Activated B cell treated with CpG ODN at 0.5 μM for 24 hours (primary cell): ENCODE measurements around the gene SMAD6. TPM values are rescaled to one million over a fixed set of nuclear protein-coding genes. Genes with fewer than 3 reads are reported as not detected.
"Not testable (repeated sequence)": the region's sequence is repeated elsewhere in the genome, so short reads cannot be mapped to it uniquely, and the experiment has no call there.

Experiments
- ATAC-seq: fragments of 200-7000 bp; cut with Tn5 transposase; one replicate; pipeline ENCODE4 v1.10.0; 2021; ENCODE audit warnings: low read depth, mild to moderate bottlenecking, moderate library complexity
- CTCF ChIA-PET: fragments of 350-600 bp; sonication (Branson Sonifier 250); formaldehyde crosslinking; loops from one replicate; lab custom pipeline; 2021; ENCODE audit warnings: antibody characterized with exemption; lab: Charles Lee
- POLR2A ChIA-PET: fragments of 350-600 bp; sonication (Branson Sonifier 250); formaldehyde crosslinking; loops from one replicate; lab custom pipeline; 2021; ENCODE audit warnings: antibody characterized with exemption; lab: Charles Lee
- DNase-seq: peaks from one replicate; pipeline ENCODE4 v3.0.0; 2022
- H3K27ac Mint-ChIP-seq: one replicate; pipeline ENCODE4 v1.8.0; 2020; ENCODE audit warnings: mixed read lengths
- H3K27me3 Mint-ChIP-seq: one replicate; pipeline ENCODE4 v1.8.0; 2021; ENCODE audit warnings: mixed read lengths
- H3K36me3 Mint-ChIP-seq: one replicate; pipeline ENCODE4 v1.8.0; 2021; ENCODE audit warnings: low read depth, mixed read lengths
- H3K4me1 Mint-ChIP-seq: one replicate; pipeline ENCODE4 v1.8.0; 2021; ENCODE audit warnings: mixed read lengths
- H3K4me3 Mint-ChIP-seq: one replicate; pipeline ENCODE4 v1.8.0; 2020; ENCODE audit warnings: mild to moderate bottlenecking, mixed read lengths
- H3K9me3 Mint-ChIP-seq: one replicate; pipeline ENCODE4 v1.8.0; 2020; ENCODE audit warnings: mixed read lengths
- intact Hi-C: fragments of 100-400 bp; cut with micrococcal nuclease; formaldehyde crosslinking; loops from one replicate; pipeline ENCODE4 v1.15.1; 2024
- total RNA-seq: library from RNA; stranded (reverse); gene quantifications from 2 replicates; pipeline ENCODE4 v1.2.3, GENCODE V29; 2022
- TF ChIP-seq, protein P1 (sequence below): fragments of 200-600 bp; IDR thresholded peaks from one replicate; pipeline ENCODE4 v1.8.0; 2022; ENCODE audit warnings: antibody characterized with exemption, mild to moderate bottlenecking

Gene SMAD6
- total RNA-seq, 1 donor from 2014 or later: 0.04 TPM

DNA sequence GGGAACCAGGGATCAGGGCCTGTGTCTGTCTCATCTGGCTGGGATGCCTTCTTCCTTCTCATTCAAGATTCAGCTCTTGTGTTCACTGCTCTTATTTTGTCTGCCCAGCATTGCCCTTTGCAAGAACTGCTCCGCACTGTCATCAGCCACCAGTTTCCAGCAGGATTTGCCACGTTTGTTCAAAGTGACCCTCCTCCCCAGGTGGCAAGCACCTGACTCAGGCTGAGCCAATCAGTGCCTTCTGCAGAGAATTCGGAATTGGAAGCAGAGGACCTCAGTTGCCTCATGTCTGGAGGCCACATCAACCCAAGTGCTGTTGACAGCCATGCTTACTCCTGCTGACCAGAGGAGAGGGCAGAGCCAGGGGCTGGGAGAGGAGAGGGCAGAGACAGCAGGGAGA, 124.5 kb downstream of the SMAD6 start:
- Mint-ChIP-seq H3K27ac (no peak overlapping the region), H3K4me1 (peaks cover 3% of the 10 kb centered on the region), H3K9me3 (no peaks in the 10 kb centered on the region), H3K4me3 (no peak overlapping the region), H3K36me3 (no peaks in the 10 kb centered on the region), H3K27me3 (no peaks in the 10 kb centered on the region)
- TF ChIP-seq, protein P1, sequence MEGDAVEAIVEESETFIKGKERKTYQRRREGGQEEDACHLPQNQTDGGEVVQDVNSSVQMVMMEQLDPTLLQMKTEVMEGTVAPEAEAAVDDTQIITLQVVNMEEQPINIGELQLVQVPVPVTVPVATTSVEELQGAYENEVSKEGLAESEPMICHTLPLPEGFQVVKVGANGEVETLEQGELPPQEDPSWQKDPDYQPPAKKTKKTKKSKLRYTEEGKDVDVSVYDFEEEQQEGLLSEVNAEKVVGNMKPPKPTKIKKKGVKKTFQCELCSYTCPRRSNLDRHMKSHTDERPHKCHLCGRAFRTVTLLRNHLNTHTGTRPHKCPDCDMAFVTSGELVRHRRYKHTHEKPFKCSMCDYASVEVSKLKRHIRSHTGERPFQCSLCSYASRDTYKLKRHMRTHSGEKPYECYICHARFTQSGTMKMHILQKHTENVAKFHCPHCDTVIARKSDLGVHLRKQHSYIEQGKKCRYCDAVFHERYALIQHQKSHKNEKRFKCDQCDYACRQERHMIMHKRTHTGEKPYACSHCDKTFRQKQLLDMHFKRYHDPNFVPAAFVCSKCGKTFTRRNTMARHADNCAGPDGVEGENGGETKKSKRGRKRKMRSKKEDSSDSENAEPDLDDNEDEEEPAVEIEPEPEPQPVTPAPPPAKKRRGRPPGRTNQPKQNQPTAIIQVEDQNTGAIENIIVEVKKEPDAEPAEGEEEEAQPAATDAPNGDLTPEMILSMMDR: no peak
- intact Hi-C loops: no loop called here
- DNase-seq (no peak), ATAC-seq (no peak)
- CTCF ChIA-PET: no interaction called here
- POLR2A ChIA-PET: no interaction called here

DNA sequence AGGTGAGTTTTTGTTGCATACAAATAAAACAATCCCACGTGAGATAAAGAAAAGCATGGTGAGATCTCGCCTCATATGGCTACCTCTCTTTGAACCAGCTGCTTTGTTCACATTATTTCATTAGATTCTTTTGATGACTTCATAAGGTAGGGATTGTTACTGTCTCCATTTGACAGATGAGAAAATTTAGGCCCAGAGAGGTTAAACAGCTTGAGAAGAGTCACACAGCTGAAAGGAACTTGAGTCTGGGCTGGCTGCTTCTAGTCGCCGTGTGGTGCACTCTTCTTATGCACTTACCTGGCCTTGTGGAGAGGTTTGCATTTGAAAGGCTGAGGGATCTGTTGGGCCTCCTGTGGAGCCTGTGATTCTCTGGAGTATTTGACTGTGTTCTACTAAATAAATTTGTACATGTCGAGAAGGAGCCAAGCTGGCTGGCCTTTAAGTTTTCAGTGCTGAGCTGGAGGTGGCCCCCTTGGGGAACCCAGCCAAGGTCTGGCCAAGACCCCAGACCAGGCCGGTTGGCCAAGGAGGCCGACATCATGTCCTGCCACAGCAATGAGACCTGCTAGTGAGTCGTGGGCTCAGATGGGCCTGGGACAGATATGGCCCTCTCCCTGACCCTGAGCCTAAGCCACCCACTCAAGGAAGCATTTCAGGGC, 125.1 kb downstream of the SMAD6 start:
- no peak for ATAC-seq
- CTCF ChIA-PET: no interaction called here

DNA sequence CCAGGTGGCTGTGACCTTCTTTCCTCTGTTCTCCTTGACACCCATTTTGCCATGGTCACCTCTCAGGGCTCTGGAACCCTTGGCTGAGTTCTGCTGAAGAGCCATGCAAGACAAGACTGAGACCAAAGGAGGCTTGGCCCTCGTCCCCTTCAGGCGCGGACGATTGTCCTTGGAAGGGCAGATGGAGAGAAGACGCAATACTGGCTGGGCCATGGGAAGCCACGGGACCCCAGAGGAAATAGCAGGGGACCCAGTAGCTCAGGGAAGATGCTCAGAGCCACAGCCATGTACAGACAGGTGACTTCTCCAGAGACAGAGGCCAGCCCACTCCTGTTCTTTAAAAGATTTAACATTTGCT, 125.6 kb downstream of the SMAD6 start:
- ChIA-PET POLR2A (no interaction called here), CTCF (no interaction called here)
- H3K27me3 Mint-ChIP-seq: no peaks in the 10 kb centered on the region
- H3K27ac Mint-ChIP-seq: no peak overlapping the region
- no peak for ATAC-seq
- DNase-seq: no peak
- H3K9me3 Mint-ChIP-seq: no peaks in the 10 kb centered on the region
- H3K36me3 Mint-ChIP-seq: no peaks in the 10 kb centered on the region
- peaks cover 14% of the 10 kb centered on the region for H3K4me1 Mint-ChIP-seq
- intact Hi-C loops: no loop called here
- no peak overlapping the region for H3K4me3 Mint-ChIP-seq
- TF ChIP-seq, protein P1: no peak

More for the DNA sequence above, 125.1 kb downstream of the SMAD6 start:
- TF ChIP-seq, protein P1: no peak
- no peak overlapping the region for H3K27ac Mint-ChIP-seq
- no peaks in the 10 kb centered on the region for H3K36me3 Mint-ChIP-seq
- H3K9me3 Mint-ChIP-seq: no peaks in the 10 kb centered on the region
- DNase-seq: no peak
- H3K4me3 Mint-ChIP-seq: no peak overlapping the region
- intact Hi-C loops: no loop called here
- H3K27me3 Mint-ChIP-seq: no peaks in the 10 kb centered on the region
- H3K4me1 Mint-ChIP-seq: peaks cover 9% of the 10 kb centered on the region
- POLR2A ChIA-PET: no interaction called here

DNA sequence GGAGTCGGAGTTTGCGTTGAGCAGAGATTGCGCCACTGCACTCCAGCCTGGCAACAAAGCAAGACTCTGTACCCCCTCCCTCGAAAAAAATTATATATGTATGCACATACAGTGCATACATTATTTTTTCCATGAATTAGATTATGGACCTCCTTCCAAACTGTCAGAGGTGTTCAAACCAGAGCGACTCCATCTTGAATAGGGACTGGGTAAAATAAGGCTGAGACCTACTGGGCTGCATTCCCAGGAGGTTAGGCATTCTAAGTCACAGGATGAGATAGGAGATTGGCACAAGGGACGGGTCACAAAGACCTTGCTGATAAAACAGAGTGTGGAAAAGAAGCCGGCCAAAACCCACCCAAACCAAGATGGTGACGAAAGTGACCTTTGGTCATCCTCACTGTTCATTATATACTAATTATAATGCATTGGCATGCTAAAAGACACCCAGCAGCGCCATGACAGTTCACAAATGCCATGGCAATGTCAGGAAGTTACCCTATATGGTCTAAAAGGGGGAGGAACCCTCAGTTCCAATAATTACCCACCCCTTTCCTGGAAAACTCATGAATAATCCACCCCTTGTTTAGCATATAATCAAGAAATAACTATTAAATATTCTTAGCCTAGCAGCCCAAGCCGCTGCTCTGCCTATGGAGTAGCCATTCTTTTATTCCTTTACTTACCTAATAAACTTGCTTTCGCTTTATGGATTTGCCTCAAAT, 126.9 kb downstream of the SMAD6 start:
- ATAC-seq, H3K27me3 Mint-ChIP-seq, H3K4me3 Mint-ChIP-seq, CTCF ChIA-PET, H3K27ac Mint-ChIP-seq, DNase-seq, H3K36me3 Mint-ChIP-seq, intact Hi-C loops, H3K9me3 Mint-ChIP-seq, POLR2A ChIA-PET: not testable (repeated sequence)
- H3K4me1 Mint-ChIP-seq: peaks cover 27% of the 10 kb centered on the region

DNA sequence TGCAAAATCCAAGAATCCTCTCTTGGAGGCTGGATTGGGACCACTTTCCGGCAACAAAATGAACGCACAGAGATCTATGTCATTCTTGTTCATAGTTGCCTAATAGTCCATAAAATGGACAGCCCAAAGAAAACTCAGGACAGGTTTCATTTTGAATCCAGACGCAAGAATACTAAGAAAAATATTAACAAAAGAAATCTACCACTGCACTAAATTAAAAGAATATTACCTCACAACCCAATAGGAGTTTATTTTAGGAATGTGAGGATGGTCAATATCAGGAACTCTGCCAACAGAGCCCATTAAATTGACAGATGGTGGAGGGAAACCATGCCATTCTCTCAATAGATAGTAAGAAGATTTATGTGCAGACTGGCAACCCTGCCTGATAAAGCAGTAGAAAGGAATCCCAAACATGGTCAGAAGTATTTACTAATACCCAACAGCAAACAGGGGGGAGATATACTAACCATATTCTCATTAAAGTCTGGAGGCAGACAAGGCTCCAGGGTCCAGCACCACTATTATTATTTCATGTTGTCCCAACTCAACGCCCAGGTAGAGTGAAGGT, 127.6 kb downstream of the SMAD6 start:
- DNase-seq (no peak), ATAC-seq (no peak)
- Mint-ChIP-seq H3K4me3 (no peak overlapping the region), H3K9me3 (no peaks in the 10 kb centered on the region), H3K36me3 (no peaks in the 10 kb centered on the region), H3K27ac (no peak overlapping the region), H3K27me3 (no peaks in the 10 kb centered on the region), H3K4me1 (peaks cover 34% of the 10 kb centered on the region)
- CTCF ChIA-PET: no interaction called here
- TF ChIP-seq, protein P1: no peak
- intact Hi-C loops: no loop called here
- POLR2A ChIA-PET: no interaction called here
